NCI-H526 treated with DMSO at 0.1 percent for 48 hours (cell line): ENCODE results near the gene TSLP.

Experiments
- DNase-seq: peaks from one replicate; lab custom pipeline; 2025; lab: John Stamatoyannopoulos, UW

TSLP gene

DNA sequence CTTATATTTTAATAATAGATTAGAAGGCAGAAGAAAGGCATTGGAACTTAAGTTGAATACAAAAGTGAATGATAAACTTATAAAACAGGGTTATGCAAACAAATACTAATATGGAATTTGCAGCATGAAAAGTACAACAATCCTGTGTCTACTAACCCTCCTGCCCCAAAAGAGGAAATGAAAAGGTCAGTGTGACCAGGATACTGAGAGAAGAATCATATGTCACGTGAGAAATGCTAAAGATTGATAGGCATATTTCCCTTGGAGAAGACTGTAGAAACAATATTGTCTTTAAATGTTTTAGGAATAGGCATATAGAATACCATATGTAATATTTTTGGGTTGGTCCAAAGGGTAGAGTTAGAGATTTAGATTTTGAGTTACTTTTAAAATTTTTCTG is 24.5 kb downstream of the TSLP start:
- no peak for DNase-seq

DNA sequence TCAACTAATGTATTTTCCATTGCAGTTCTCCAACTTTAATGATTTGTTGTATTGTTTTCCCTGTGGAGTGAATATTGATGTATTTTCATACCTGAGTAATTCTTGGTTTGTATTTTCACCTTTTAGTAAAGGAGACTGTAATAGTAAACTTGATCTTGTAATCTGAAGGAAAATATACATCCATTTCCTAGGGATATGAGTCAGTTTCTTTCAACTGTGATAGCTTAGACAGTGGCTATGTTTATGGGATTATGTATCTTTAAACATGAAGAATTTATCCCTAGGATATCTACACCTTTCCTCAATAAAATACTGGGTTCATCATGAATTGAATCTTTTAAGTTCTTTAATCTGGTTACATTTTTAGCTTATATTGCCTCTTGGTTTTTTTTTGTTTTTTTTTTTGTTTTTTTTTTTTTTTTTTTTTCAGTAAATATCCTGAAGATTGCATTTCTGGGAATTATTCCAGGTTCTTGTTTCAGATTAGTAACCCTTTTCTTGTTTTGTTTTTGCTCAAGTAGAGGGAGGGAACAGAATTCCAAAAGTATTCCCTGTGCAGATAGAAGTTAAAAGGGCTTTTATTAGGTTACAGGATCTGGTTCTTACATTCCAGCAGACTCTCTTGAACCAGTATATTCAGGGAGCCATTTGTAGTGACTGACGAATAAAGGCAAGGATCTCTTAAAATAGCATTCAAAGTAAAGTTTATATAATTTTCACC is 27.7 kb downstream of the TSLP start:
- DNase-seq = no peak

DNA sequence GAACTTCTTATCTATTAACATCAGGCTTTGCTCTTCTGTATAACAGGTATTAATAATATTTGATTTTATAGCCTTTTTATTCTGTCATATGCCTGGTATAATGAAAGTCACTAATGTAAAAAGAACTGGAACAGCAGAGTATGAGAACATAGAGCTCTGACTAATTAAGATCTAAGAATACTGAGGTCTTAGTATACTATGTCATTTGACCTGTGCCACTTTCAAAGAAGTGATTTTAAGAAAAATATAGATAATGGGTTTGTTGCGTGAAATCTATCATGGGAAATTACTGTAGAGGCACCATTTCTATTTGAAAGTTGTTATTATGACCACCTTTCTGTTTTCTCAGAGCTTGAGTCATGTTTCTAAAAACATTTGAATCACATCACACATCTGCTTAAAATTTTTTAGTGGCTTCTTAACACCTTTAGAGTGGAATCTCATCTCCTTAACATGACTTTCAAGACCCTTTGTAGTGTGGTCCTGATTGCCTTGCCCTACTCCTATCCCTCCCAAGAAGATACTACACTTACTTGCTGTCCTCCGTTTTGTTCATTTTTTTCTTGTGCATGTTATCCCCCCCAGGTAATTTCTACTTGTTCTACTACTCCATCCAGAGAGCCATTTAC is 34.9 kb downstream of the TSLP start:
- DNase-seq = no peak

DNA sequence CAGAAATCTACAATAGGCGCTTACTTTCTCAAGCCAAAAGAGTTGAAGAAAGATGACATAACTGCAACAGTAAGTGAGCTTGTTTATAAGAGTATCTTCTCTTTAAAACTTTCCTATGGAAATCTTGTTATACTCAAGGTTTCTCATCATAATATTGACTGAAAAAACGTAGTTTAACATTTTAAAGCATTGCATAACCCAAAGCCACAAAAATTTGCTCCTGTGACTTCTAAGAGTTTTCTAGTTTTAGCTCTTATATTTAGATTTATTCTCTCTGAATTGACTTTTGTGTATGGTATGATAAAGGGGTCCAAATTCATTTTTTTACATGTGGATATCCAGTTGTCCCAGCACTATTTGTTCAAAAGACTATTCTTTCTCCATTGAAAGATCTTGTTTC is 35.9 kb downstream of the TSLP start:
- DNase-seq = no peak

DNA sequence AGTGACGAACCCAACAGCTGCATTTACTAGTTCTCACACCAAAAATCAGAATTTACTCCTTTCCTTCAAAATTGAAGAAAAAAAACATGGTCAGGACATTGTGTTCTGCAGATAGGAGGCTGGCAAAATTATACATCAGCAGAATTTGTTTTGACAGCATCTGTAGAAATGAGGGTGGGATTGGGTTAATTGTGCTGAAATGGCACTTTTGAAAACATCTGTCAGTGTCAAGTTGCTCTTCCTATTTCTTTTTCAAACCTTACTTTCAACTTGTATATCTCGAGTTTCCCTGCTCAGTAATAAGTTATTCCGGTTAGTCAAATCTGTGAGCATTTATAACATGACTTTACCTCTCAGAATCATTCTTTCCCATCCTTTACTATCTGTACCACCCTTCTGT is 40.4 kb downstream of the TSLP start:
- no peak for DNase-seq

DNA sequence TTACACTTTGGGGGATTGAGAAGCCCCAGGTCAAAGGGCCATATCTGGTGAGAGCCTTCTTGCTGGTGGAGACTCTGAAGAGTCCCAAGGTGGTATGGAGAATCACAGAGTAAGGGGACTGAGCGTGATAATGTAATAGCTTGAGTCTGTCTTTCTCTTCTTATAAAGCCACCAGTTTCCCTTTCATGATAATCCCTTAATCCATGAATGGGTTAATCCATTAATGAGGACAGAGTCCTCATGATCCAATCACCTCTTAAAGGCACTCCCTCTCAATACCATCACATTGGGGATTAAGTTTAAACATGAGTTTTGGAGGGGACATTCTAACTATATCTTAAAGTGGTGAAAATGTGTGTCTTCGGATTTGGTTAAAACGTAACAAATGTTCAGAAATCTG is 42.2 kb downstream of the TSLP start:
- no peak for DNase-seq

DNA sequence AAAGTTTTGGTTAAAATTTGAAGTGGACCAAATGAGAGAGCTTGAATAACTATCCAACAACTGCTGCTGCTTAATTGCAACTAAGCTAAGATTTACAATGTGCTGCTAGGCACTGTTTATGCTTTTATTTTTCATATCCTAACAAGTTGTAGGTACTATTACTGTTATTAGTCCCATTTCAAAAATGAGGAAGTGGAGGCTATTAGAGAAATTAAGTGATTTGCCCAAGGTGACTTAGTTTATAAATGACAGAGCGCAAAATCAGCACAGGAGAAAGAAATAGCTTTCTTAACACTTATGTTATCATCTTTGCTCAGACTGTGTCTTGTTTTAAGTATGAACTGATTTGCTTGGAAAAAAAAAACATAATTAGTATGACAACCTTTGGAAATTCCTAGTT is 43.7 kb downstream of the TSLP start:
- DNase-seq = no peak

DNA sequence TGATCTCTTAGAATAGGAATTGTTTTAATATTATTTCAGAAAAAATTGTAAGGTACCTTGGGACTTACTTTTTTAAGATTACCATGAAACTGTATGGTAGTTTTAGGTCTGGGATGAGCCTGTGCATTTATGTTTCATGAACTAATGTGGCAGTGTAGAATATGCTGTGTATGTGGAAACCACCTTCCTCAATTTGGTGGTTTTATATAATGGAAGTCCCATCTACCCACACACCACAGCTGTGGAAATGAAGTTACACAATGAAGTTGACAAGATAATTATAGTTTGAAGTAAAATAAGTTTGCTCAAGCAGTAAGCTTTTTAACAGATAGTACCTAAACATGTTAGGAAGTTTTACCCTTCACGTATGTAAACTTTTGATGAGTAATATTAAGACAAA is 45.0 kb downstream of the TSLP start:
- no peak for DNase-seq

DNA sequence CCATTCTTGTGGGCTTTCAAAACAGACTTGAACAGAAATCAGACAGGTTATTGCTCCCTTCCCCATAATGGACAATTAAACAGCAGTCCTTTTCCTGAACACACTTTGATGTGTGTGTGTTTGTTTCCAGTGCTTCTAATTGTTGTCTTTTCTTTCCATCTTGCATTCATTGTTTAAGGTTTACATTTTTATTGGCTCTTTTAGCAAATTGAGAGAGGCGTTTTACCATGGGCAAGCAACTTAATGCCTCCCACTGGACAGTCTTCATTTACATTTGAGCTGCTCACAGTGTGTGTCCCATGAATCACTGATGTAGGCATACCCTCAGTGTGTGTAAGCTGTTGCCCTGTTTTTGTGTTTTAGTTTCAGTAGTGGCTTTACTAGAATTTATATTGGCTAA is 45.6 kb downstream of the TSLP start:
- DNase-seq = no peak

DNA sequence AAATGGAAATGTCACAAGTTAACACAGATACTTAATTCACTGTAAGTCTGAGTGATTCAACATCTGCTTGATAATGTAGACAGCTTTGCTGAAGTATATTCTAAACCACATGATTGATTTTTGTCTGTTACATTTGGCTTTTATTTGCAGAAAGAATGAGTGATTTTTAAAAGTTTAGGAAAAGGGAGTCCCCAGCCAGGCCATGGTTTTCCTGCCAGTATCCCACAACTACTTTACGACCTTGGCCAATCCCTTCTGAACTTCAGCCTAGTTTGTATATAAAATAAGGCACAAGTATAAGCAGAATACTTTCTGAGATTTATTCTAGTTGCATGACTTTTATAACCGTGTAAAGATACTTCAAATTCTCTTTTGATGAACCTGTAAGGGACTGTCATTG is 47.7 kb downstream of the TSLP start:
- DNase-seq = no peak

DNA sequence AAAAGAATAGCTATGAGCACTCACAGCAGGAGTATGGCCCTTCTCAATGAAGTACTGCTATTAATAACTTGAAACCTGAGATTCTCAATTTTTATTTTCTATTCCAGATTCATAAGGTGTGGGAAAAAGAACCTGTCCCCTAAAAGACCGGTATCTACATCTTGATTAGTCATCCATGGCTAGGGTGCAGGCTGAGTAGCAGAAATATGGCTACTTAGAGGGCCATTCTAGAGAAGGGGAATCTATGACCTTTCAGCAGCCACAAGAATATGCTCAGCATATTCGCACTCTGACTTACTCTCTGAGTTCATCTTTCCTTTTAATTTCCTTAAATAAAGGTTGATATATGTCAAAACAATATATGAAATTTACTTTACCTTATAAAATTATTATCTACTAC is 48.3 kb downstream of the TSLP start:
- DNase-seq = no peak

DNA sequence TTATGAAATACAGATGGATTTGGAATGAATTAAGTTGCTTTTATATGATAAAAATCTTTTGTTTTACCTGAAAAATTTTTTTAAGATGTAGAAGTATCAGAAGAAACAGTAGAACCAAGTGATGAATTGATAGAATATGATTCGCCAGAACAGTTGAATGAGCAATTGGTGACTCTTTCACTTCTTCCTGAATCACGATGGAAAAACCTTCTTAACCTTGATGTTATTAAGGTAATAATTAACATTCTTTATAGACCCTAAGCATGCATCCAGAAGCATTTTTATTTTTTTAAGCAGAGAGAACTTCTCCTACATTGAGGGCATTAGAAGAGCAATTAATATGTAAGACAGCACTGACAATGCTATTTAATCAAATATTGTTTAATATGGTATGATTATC is 49.4 kb downstream of the TSLP start:
- DNase-seq = no peak

DNA sequence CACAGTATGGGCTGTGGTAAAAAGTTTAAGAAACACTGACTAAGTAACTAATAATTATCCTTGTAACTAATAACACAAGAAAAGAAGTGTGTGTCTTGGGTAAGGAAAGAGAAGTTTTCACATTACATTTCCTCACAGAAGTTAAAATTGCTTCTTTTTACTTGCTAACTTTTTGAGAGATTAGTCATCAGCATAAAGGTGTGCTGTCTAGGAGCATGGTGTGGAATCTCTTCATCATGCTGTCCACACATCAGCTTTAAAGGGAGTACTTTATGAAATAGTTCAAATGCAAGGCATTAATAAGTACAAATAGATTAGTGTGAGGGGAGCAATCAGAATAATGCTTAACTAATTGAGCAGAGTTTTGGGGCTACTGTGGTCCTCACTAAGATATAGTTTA is 50.4 kb downstream of the TSLP start:
- DNase-seq = no peak

DNA sequence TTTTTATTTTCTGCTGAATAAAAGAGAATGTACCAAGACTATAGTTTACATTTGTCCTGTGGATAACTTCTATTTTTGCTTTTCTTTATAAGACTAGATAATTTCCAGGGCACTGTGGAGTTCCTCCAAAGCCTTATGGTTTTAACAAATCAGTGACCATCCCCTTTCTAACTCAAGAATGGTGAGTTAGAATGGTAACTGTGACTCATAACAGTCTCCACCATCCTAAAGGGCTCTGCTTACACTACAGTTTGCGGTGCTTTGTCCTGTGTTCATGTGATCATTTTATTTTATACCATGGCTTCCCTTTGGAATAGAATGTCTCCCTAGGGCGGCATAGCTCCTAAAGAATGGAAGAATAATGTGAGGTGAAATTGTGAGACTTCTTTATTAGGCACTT is 50.9 kb downstream of the TSLP start:
- DNase-seq = no peak

DNA sequence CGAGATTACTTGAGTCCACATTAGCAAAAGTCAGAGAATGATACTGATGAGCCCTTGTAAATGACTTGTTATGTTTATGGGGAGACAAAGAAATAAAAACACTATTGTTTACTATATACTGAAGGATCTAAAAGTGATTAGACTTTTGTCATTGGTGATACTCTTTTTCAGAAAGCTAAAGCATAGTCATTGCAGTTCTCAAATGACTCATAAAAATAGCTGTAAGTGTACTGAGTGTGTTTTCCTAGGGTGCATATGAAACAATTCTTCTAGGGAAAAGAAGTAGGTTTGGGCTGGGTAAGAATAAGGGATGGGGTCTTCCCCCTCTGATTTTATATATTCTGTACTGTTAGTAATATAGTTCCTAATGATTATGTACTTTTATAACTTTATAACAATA is 53.3 kb downstream of the TSLP start:
- no peak for DNase-seq

DNA sequence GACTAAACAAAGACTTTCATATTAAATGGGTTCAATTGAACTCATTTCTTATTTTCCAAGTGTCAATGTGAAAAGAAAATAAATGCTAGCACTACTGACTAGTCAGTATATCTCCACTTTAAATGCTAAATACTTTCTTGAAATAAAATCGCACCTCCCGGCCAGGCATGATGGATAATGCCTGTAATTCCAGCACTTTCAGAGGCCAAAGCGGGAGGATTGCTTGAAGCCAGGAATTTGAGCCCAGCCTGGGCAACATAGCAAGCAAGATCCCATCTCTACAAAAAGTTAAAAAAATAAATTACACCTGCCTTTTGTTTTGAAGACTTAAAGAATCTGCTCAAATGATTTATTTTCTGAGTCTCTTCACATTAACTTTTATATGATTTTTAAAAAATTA is 55.4 kb downstream of the TSLP start:
- DNase-seq = no peak
